ENCODE data around the gene MINPP1.
"Not testable (repeated sequence)": the region's sequence is repeated elsewhere in the genome, so short reads cannot be mapped to it uniquely, and the experiment has no call there.

Gene MINPP1

GRCh38 chr10:87578842-87579401, 74.2 kb downstream of the MINPP1 start:
- no peak for DNase-seq

- no peak for DNase-seq
These were observed 74.9 kb downstream of the MINPP1 start for GRCh38 chr10:87579563-87579962.

- no peak for DNase-seq
These were observed 75.3 kb downstream of the MINPP1 start for GRCh38 chr10:87580016-87580415.

- no peak for DNase-seq
These were observed 81.1 kb downstream of the MINPP1 start for GRCh38 chr10:87585565-87586514.

- DNase-seq = no peak
These were observed 85.0 kb downstream of the MINPP1 start for GRCh38 chr10:87589645-87590051.

- DNase-seq = no peak
These were observed 86.3 kb downstream of the MINPP1 start for GRCh38 chr10:87590705-87591588.

GRCh38 chr10:87591589-87591886, 86.8 kb downstream of the MINPP1 start:
- DNase-seq = no peak

- not testable (repeated sequence) for DNase-seq
These were observed 88.2 kb downstream of the MINPP1 start for GRCh38 chr10:87592920-87593319.

- no peak for DNase-seq
These were observed 89.0 kb downstream of the MINPP1 start for GRCh38 chr10:87593702-87594101.

- no peak for DNase-seq
These were observed 89.5 kb downstream of the MINPP1 start for GRCh38 chr10:87594181-87594580.

- no peak for DNase-seq
These were observed 90.2 kb downstream of the MINPP1 start for GRCh38 chr10:87594864-87595263.

GRCh38 chr10:87596351-87596750, 91.7 kb downstream of the MINPP1 start:
- no peak for DNase-seq

GRCh38 chr10:87598700-87599099, 94.0 kb downstream of the MINPP1 start:
- DNase-seq = no peak

GRCh38 chr10:87600581-87600980, 95.9 kb downstream of the MINPP1 start:
- DNase-seq = no peak
